Smooth muscle cell of the brain vasculature (primary cell): ENCODE measurements around the gene RYR2.
"Not testable (repeated sequence)": the region's sequence is repeated elsewhere in the genome, so short reads cannot be mapped to it uniquely, and the experiment has no call there.

Source experiments
- DNase-seq: peaks from one replicate; pipeline ENCODE4 v3.0.0-alpha.2; 2012; ENCODE audit warnings: low read depth, low spot score

RYR2 gene

GRCh38 chr1:237141502-237141901 is 99.5 kb downstream of the RYR2 start:
- no peak for DNase-seq

GRCh38 chr1:237145379-237146135 is 103.6 kb downstream of the RYR2 start:
- no peak for DNase-seq

DNA sequence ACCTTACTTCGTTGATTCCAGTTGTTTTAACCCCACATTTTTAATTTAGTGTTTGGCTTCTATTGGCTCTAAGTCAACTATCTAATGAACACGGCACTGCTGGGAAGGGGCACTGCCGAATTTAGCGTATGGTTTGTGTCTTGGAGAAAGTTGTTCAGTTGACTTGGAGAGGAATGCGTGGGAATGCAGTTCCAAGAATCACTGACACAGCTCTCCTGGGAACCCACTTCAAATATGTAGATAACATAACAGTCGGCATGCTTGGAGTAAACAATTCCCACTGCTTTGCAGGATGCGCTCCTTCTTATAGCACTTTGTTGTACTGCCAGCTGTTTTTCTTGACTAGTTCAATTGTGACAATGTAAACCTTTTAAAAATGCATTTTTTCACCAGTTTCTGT is 104.3 kb downstream of the RYR2 start:
- DNase-seq = no peak

GRCh38 chr1:237149857-237150256 is 107.9 kb downstream of the RYR2 start:
- no peak for DNase-seq

DNA sequence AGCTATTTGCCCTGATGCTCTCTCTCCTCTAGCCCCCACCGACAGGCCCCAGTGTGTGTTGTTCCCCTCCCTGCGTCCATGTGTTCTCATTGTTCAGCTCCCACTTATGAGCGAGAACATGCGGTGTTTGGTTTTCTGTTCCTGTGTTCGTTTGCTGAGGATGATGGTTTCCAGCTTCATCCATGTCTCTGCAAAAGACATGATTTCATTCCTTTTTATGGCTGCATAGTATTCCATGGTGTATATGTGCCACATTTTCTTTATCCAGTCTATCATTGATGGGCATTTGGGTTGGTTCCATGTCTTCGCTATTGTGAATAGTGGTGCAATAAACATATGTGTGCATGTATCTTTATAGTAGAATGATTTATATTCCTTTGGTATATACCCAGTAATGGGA is 110.0 kb downstream of the RYR2 start:
- not testable (repeated sequence) for DNase-seq

DNA sequence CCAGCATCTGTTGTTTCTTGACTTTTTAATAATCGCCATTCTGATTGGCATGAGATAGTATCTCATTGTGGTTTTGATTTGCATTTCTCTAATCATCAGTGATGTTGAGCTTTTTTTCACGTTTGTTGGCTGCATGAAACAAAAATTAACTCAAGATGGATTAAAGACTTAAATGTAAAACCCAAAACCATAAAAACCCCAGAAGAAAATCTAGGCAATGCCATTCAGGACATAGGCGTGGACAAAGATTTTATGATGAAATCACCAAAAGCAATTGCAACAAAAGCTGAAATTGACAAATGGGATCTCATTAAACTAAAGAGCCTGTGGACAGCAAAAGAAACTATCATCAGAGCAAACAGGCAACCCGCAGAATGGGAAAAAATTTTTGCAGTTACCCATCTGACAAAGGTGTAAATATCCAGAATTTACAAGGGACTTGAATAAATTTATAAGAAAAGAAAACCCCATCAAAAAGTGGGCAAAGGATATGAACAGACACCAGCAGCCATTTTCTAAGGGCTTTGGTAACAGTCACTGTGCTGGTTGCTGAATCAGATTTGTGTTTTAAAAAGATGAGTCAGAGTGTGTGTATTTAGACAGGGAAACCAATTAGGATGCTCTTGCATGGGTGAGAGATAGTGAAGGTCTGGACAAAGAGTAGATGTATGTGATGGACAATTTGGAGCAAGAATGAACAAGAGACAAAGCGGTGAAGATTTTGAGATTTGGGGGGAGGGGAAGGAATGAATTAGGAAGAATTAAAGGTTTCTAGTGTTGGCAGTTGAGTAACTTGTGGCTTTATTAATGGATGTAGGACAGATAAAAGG is 110.7 kb downstream of the RYR2 start:
- DNase-seq = no peak

- no peak for DNase-seq
Observed at GRCh38 chr1:237154157-237154556, 112.2 kb downstream of the RYR2 start.

DNA sequence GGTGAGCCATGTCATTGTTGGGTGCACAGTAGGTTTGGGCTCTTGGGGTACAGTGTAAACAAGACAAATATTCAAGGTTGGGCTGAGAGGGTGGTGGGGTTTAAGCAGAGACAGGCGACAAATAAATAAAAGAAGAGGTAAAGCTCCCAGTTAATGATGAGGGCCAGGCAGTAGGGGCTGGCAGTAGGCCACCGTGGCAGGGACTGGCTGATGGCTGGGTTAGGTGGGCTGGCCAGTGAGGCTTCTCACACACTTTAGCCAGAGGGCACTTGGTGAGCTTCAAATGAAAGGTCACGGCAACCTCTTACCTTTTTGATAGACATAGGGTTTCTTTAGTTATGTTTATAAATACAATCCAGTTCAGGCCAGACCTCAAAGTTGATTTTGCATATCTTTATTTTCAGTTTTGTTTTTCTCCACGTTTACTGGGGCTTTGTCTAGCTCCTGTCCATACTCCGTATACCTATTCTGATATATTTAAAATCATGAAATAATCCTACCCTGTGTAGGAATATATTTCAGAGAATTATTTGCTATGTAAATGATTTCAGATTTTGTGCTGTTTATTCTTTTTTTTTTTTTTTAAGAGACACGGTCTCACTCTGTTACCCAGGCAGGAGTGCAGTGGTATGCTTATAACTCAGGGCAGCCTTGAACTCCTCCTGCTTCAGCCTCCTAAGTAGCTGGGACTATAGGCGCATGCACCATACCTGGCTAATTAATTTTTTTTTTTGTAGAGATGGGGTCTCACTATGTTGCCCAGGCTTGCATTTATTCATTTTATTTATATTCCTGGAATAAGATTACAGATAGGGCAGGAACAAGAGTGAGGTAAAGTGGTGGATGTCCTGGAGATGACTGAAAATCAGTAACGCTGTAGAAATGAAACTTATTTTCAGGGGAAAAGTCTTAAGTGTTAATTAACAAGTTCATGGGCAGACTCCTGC is 122.7 kb downstream of the RYR2 start:
- no peak for DNase-seq

- DNase-seq = no peak
Observed at GRCh38 chr1:237166086-237166485, 124.1 kb downstream of the RYR2 start.

DNA sequence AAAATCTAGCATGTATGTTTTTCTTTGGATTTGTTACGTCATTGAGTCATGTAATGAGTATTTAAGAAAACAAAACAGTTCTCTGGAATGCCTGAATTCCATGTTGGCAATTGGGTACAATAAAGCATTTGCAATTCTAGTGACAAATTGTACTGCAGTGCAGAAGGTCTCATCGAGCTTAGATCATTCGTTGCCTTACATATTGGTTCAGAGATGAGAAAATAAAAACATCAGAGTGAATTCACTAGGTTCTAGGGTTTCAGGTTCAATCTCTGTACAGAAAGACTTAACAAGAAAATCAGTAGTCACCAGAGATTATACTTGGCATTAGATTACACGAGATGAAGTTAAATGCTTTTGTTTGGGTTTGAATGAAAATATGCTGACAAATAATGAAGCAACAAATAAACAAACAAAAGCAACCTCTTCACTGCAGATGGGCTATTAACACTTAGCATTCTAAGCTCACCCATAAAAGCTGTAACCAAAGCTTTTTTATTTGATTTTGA is 124.7 kb downstream of the RYR2 start:
- DNase-seq = no peak

GRCh38 chr1:237170149-237170548 is 128.2 kb downstream of the RYR2 start:
- no peak for DNase-seq

DNA sequence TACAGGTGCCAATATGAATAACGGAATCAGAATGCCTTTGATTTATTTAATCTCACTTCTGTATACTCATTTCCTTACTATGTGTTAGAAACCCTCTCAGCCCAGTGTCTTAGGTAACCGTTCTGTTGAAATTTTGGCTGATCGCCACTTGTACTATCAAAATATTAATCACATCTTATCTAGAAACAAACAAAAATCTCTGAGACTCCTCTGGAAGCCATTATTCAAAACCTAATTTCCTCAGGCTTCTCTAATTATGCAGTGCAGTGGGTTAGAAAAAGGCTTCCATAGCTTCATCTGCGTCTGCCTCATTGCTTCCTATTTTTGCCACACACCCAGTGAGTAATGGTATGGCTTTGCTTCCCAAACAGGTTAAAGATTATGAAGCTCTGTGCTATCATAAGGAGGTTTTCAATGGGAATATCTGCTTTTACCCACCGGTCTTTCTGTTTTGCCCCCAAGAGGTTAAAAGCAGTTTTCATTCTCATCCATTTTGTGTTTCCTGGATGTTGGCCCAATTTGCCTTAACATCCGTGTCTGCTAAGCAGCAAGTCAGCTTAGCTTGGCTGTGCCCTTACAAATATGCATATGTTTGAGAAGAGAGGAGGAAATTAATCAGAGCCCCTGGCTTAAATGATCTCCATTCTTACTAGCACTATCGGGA is 129.6 kb downstream of the RYR2 start:
- DNase-seq = no peak

DNA sequence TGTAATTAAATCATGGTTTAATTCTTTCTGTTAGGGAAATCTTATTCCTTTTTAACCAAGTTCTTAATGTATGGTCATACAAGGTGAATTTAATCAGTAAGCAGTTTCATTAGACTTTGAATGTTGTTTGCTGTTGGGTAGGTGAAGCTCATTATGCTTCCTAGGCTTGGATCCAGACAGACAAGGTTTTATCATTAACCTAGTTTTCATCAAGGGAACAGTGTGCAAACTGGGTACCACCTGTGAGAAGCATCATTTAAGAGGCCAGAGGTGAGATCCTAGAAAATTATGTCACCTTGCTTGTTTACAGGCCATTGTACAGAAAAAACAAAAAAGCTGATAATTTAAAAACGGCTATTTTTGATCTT is 130.1 kb downstream of the RYR2 start:
- DNase-seq = no peak

DNA sequence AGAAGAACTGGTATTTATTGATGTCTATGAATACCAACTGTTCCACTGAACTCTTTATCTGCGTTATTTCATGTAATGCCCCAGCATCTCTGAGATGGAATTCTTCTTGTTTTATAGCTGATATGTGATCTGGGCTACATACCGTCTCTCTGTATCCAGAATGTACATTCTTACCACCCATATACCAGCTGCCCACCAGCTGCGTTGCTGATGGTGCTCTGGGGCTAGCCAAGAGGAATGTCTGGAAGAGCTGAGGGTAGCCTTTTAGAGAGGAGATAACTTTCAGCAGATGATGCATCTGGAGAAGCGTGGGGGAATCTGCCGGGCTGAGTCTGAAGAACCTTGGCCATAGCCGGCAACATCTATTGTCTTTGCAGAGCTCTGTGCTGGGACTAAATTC is 137.5 kb downstream of the RYR2 start:
- DNase-seq = no peak

DNA sequence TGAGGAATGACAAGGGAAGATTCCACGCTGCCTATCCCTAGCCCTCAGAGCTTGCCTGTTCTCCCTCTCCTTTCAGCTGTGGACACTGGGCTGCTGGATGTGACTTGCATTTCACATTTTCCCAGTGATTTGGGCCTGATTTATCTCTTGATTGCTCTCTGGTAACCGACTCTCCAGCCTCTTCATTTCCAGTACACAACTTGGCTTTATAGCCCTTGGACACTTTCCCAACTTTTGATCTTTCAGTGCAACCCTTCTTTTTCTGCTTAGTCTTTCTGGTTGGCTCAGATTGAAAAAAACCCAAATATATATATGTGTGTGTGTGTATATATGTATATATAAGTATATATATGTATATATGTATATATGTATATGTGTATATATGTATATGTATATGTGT is 138.3 kb downstream of the RYR2 start:
- DNase-seq = no peak

DNA sequence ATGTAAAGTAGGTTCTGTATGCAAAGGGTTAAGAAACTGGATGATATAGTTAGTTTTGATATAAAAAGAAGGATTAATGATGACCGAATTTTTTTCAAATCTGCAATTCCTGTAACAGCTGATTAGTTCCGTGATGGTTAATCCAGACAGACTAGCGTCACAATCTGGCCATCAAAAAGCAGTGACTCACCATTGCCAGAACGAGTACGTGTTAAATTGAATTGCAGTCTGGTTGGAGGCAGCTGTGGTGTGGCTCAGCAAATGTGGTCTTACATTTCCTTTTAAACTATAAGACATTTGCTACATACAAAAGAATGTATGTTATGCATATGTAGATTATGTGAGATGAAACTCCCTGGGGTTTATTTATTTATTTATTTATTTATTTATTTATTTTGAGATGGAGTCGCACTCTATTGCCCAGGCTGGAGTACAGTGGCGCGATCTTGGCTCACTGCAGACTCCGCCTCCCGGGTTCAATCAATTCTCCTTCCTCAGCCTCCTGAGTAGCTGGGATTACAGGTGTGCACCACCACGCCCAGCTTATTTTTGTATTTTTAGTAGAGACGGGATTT is 139.8 kb downstream of the RYR2 start:
- no peak for DNase-seq

DNA sequence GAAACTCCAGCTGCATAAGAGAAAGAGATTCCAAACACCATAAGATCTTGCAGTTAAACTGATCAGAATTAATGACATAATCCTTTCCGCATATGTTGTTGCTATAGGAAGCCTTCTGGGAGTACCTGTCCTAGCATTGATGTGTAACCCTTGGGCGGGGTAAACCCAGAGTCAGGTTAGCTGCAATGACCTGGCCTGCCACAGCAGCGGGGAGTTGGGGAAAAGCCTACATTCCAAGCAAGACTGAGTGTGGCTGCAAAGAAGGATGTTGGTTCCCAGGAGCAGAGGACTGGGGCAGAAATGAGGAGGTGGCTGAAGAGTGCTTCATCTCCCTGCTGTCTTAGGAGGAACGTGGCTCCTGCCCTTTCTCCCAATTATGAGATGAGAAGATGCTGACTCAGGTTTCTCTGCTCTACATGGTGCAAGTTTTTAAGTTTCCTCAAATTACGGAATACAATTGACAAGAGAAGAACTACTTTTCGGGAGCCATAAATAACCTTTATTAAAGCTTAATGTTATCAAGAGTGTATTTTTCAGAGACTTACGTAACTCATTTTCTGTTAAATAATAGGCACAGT is 142.1 kb downstream of the RYR2 start:
- no peak for DNase-seq

DNA sequence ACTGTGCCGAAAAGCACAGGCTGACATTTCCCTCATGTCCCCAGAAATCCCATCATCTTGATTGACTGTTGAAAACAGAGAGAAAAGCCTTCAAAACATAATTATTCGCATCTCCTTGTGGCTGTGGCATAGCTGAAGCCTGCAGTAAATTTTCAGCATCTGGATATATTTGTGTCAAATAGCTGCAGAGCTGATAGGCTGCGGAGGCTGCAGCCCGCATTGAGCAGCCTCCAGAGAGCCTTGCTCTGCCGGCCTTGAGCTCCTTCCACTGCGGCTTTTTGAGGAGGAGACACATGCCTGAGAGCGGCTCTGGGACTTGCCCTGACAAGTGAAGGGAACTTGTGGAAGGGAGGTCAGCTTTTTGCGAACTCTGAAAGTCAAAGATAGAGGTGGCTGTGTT is 144.7 kb downstream of the RYR2 start:
- DNase-seq = no peak

GRCh38 chr1:237187842-237188241 is 145.9 kb downstream of the RYR2 start:
- DNase-seq = no peak

DNA sequence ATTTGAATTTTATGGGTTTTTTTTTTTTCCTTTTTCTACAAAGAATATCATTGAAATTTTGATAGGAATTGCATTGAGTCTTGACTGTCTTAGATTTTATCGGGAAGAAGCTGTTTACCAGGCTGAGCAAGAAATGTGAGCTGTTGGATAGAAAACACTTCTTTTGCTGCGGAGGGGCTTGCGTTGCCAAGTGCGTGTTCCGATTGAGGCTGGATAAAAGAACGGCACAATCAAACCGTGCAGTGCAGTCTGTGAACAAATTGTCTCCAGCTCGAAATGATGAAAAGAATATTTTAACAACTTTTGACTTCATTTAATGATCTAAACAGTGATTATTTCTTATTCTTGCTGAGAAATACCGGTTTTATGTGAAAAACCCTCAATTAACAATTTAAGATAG is 149.4 kb downstream of the RYR2 start:
- DNase-seq = no peak
